Gastroesophageal sphincter (tissue), 4 donors: Measurements from ENCODE around the gene PXDC1. TPM values are rescaled to one million over a fixed set of nuclear protein-coding genes. Genes with fewer than 3 reads are reported as not detected.

Experiments
- ATAC-seq: fragments of 150-250 bp; one replicate; pipeline ENCODE4 v1.9.1; 2016; ENCODE audit warnings: mild to moderate bottlenecking, moderate library complexity
- H3K27ac ChIP-seq, 4 donors: fragments of 200-600 bp; sonication (generic) in 3 of 4; 1 replicate in 3 of 4; 2 replicates in 1 of 4; pipeline ENCODE4 v1.5.1; 2016 to 2019
- H3K27me3 ChIP-seq: fragments of 200-600 bp; sonication (generic); one replicate; pipeline ENCODE4 v1.5.1; 2019
- H3K36me3 ChIP-seq, 2 donors: fragments of 200-600 bp; sonication (generic); one replicate each; pipeline ENCODE4 v1.5.1; 2019; ENCODE audit warnings: control low read depth in 1 of 2
- H3K4me1 ChIP-seq, 3 donors: fragments of 200-600 bp; sonication (generic); 1 replicate in 2 of 3; 2 replicates in 1 of 3; pipeline ENCODE4 v1.5.1; 2016 to 2019; ENCODE audit warnings: control low read depth in 2 of 3
- H3K4me3 ChIP-seq, 2 donors: fragments of 200-600 bp; sonication (generic); one replicate each; pipeline ENCODE4 v1.5.1; 2019; ENCODE audit warnings: mild to moderate bottlenecking in 1 of 2, moderate library complexity in 1 of 2
- H3K9me3 ChIP-seq, 3 donors: fragments of 200-600 bp; sonication (generic); one replicate each; pipeline ENCODE4 v1.5.1; 2017 to 2019; ENCODE audit warnings: control low read depth in 2 of 3
- EP300 ChIP-seq: sonication (generic); formaldehyde crosslinking; IDR thresholded peaks from one replicate; pipeline ENCODE4 v1.6.1; 2017; ENCODE audit warnings: antibody characterized with exemption, mild to moderate bottlenecking
- POLR2A ChIP-seq, 2 donors: fragments of 450-650 bp; IDR thresholded peaks; one replicate each; pipeline ENCODE4 v1.6.1; 2017; ENCODE audit warnings: antibody characterized with exemption in 2 of 2, mild to moderate bottlenecking in 2 of 2, moderate library complexity in 1 of 2
- POLR2AphosphoS5 ChIP-seq: sonication (generic); formaldehyde crosslinking; IDR thresholded peaks from one replicate; pipeline ENCODE4 v1.6.1; 2017; ENCODE audit warnings: antibody characterized with exemption
- WGBS, 2 donors: methylation state at CpG; one replicate each; pipeline ENCODE4 v1.1.5; 2018; ENCODE audit warnings: low coverage in 1 of 2; 5-methylcytosine and 5-hydroxymethylcytosine counted together
- total RNA-seq, 4 donors: library from RNA; depleted of rRNA; stranded (reverse); fragments of >200 nt; gene quantifications; one replicate each; pipeline ENCODE4 v1.1.0, GENCODE V29; 2016
- TF ChIP-seq, protein P1 (sequence below), 4 experiments: fragments of 200-600 bp in 2 of 4; fragments of 450-650 bp in 2 of 4; sonication (generic) in 1 of 4; IDR thresholded peaks; one replicate each; pipeline ENCODE4 v1.5.1; 2017 to 2019; ENCODE audit warnings: antibody characterized with exemption in 4 of 4, mild to moderate bottlenecking in 2 of 4, moderate library complexity in 2 of 4

The PXDC1 gene
- total RNA-seq, 4 donors from 2014 or later, result 78.3 to 182 (median 152) TPM

DNA sequence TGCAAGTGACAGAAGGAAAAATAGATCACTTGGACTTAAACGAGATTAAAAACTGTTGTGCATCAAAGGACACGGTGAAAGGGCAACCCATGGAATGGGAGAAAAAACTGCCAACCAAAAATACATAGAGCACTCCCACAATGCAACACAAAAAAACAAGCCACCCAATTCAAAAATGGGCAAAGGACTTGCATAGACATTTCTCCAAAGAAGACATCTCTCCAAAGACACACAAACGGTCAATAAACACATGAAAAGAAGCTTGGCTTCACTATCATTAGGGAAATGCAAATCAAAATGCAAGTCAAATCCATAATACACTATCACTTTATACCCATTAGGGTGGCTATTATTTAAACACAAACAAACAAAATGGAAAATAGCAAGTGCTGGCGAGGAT is 45.0 kb downstream of the PXDC1 start:
- Histone ChIP-seq H3K4me1 (no peaks in the 10 kb centered on the region), H3K27ac (no peak overlapping the region), H3K27me3 (no peaks in the 10 kb centered on the region), H3K9me3 (peaks cover 0 to 6% (median 0%) of the 10 kb centered on the region in 3 donors), H3K4me3 (no peak overlapping the region), H3K36me3 (no peaks in the 10 kb centered on the region)
- WGBS, 2 donors, result 73 to 90% methylated on average over 1 to 4 of the region's 4 CpGs
- TF ChIP-seq, protein P1, sequence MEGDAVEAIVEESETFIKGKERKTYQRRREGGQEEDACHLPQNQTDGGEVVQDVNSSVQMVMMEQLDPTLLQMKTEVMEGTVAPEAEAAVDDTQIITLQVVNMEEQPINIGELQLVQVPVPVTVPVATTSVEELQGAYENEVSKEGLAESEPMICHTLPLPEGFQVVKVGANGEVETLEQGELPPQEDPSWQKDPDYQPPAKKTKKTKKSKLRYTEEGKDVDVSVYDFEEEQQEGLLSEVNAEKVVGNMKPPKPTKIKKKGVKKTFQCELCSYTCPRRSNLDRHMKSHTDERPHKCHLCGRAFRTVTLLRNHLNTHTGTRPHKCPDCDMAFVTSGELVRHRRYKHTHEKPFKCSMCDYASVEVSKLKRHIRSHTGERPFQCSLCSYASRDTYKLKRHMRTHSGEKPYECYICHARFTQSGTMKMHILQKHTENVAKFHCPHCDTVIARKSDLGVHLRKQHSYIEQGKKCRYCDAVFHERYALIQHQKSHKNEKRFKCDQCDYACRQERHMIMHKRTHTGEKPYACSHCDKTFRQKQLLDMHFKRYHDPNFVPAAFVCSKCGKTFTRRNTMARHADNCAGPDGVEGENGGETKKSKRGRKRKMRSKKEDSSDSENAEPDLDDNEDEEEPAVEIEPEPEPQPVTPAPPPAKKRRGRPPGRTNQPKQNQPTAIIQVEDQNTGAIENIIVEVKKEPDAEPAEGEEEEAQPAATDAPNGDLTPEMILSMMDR (IDR thresholded peaks at IDR 0.05), result no peak
- TF ChIP-seq POLR2AphosphoS5 (no peak), POLR2A (IDR thresholded peaks at IDR 0.05) (no peak), EP300 (no peak)
- no peak for ATAC-seq

DNA sequence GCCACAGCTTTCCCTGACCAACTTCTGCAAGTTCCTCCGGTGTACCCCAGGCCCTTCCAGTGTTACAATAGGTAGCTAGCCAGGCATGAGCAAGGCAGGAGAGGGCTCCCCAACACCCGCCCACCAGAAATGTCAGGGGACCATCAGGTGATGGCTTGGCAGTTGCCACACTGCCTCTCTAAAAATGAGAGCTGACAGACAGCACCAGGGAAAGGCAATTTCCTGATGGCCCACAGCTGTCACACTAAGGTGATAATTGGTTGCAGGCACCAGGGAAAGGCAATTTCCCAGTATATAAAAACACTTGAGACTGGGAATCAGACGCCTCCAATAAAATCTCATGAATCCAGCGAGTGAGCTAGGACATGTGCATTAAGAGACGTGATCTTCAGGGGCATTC is 49.9 kb downstream of the PXDC1 start:
- TF ChIP-seq POLR2AphosphoS5 (no peak), EP300 (no peak), POLR2A (IDR thresholded peaks at IDR 0.05) (no peak)
- TF ChIP-seq, protein P1 (IDR thresholded peaks at IDR 0.05), result no peak
- WGBS, 2 donors, result 84% methylated on average over 4 of the region's 5 CpGs; no CpG with 5 or more reads in 1 of the 2 donors
- no peaks in the 10 kb centered on the region for H3K27me3 ChIP-seq
- no peaks in the 10 kb centered on the region for H3K36me3 ChIP-seq
- ATAC-seq, result no peak
- no peaks in the 10 kb centered on the region for H3K4me1 ChIP-seq
- H3K4me3 ChIP-seq, result no peak overlapping the region
- H3K9me3 ChIP-seq, result peaks cover 0 to 14% (median 0%) of the 10 kb centered on the region in 3 donors
- H3K27ac ChIP-seq, result no peak overlapping the region

GRCh38 chr6:3699231-3699630 is 52.3 kb downstream of the PXDC1 start:
- H3K27me3 ChIP-seq, result no peaks in the 10 kb centered on the region
- peaks cover 0 to 12% (median 0%) of the 10 kb centered on the region in 3 donors for H3K9me3 ChIP-seq
- no peaks in the 10 kb centered on the region for H3K36me3 ChIP-seq
- no peak for ATAC-seq
- H3K27ac ChIP-seq, result no peak overlapping the region
- TF ChIP-seq EP300, result no peak
- TF ChIP-seq, protein P1 (IDR thresholded peaks at IDR 0.05), result no peak
- TF ChIP-seq POLR2A (IDR thresholded peaks at IDR 0.05), result no peak
- TF ChIP-seq POLR2AphosphoS5, result no peak
- no peaks in the 10 kb centered on the region for H3K4me1 ChIP-seq
- no peak overlapping the region for H3K4me3 ChIP-seq
- 98 to 100% methylated on average over 3 of the region's 3 CpGs for WGBS, 2 donors

- H3K4me3 ChIP-seq, result no peak overlapping the region
- ATAC-seq, result no peak
- TF ChIP-seq POLR2AphosphoS5, result no peak
- no peak for TF ChIP-seq POLR2A (IDR thresholded peaks at IDR 0.05)
- no peak for TF ChIP-seq EP300
- TF ChIP-seq, protein P1 (IDR thresholded peaks at IDR 0.05), result no peak
- H3K27me3 ChIP-seq, result no peaks in the 10 kb centered on the region
- H3K36me3 ChIP-seq, result no peaks in the 10 kb centered on the region
- H3K4me1 ChIP-seq, result no peaks in the 10 kb centered on the region
- H3K9me3 ChIP-seq, result peaks cover 0 to 12% (median 0%) of the 10 kb centered on the region in 3 donors
- whole genome bisulfite sequencing, 2 donors, result 100% methylated on average over 1 to 5 of the region's 5 CpGs
- H3K27ac ChIP-seq, result no peak overlapping the region
Observed at GRCh38 chr6:3698021-3698420, 53.5 kb downstream of the PXDC1 start.

- 75% methylated on average over 1 of the region's 1 CpG; no CpG with 5 or more reads in 1 of the 2 donors for WGBS, 2 donors
- Histone ChIP-seq H3K27ac (no peak overlapping the region), H3K9me3 (peaks cover 0 to 12% (median 0%) of the 10 kb centered on the region in 3 donors), H3K36me3 (no peaks in the 10 kb centered on the region), H3K4me1 (no peaks in the 10 kb centered on the region), H3K4me3 (no peak overlapping the region), H3K27me3 (no peaks in the 10 kb centered on the region)
- ATAC-seq, result peak; percentile 86
- TF ChIP-seq POLR2A (IDR thresholded peaks at IDR 0.05) (no peak), EP300 (no peak), POLR2AphosphoS5 (peak; percentile 34)
- TF ChIP-seq, protein P1 (IDR thresholded peaks at IDR 0.05), result no peak
Observed at GRCh38 chr6:3697609-3698008, 53.9 kb downstream of the PXDC1 start.
